Lower leg skin (tissue), 4 donors: ENCODE results near the gene IL15. TPM values are rescaled to one million over a fixed set of nuclear protein-coding genes. Genes with fewer than 3 reads are reported as not detected.

Source experiments
- DNase-seq, 2 donors: peaks; one replicate each; pipeline ENCODE4 v3.0.0-alpha.2; 2019; ENCODE audit warnings: low spot score in 2 of 2
- H3K4me3 ChIP-seq: fragments of 200-600 bp; sonication (generic); 2 replicates; pipeline ENCODE4 v1.5.1; 2017; ENCODE audit warnings: mild to moderate bottlenecking, low read depth; ENCODE audit not compliant: poor library complexity, severe bottlenecking
- CTCF ChIP-seq, 3 donors: fragments of 450-650 bp; IDR thresholded peaks; one replicate each; pipeline ENCODE4 v1.5.1; 2016; ENCODE audit warnings: antibody characterized with exemption in 3 of 3, mild to moderate bottlenecking in 3 of 3, moderate library complexity in 2 of 3
- POLR2A ChIP-seq, 2 donors: fragments of 450-650 bp; IDR thresholded peaks; one replicate each; pipeline ENCODE4 v1.6.1; 2016 to 2017; ENCODE audit warnings: antibody characterized with exemption in 2 of 2, mild to moderate bottlenecking in 1 of 2, moderate library complexity in 1 of 2
- WGBS, 2 donors: methylation state at CpG; one replicate each; pipeline ENCODE4 v1.1.5; 2018; 5-methylcytosine and 5-hydroxymethylcytosine counted together
- intact Hi-C: fragments of 100-400 bp; cut with DNase I; formaldehyde crosslinking; loops from one replicate; pipeline ENCODE4 v1.15.0; 2023; ENCODE audit warnings: low total_unique reads
- total RNA-seq, 4 donors: library from RNA; depleted of rRNA; stranded (reverse); fragments of >200 nt; gene quantifications; one replicate each; pipeline ENCODE4 v1.1.0, GENCODE V29; 2016

IL15 gene
- total RNA-seq, 4 donors from 2014 or later = 0.42 to 1.6 (median 0.96) TPM

- 74 to 75% methylated on average over 1 of the region's 1 CpG for WGBS, 2 donors
- no peak overlapping the region for H3K4me3 ChIP-seq
- intact Hi-C loops = no loop called here
- DNase-seq = no peak
- TF ChIP-seq CTCF (IDR thresholded peaks at IDR 0.05) (no peak), POLR2A (IDR thresholded peaks at IDR 0.05) (no peak)
Observed at GRCh38 chr4:141659539-141659938, 23.2 kb downstream of the IL15 start.

GRCh38 chr4:141660880-141661279 lies 24.5 kb downstream of the IL15 start:
- intact Hi-C loops = no loop called here
- WGBS, 2 donors = 65 to 67% methylated on average over 1 of the region's 1 CpG
- TF ChIP-seq POLR2A (IDR thresholded peaks at IDR 0.05) (no peak), CTCF (IDR thresholded peaks at IDR 0.05) (no peak)
- no peak for DNase-seq
- no peak overlapping the region for H3K4me3 ChIP-seq

- TF ChIP-seq CTCF (IDR thresholded peaks at IDR 0.05) (no peak), POLR2A (IDR thresholded peaks at IDR 0.05) (no peak)
- H3K4me3 ChIP-seq = no peak overlapping the region
- intact Hi-C loops = no loop called here
- no peak for DNase-seq
- 75 to 76% methylated on average over 3 of the region's 3 CpGs for WGBS, 2 donors
Observed at GRCh38 chr4:141668200-141668910, 32.0 kb downstream of the IL15 start.

GRCh38 chr4:141669501-141669900 lies 33.1 kb downstream of the IL15 start:
- WGBS, 2 donors = 58 to 69% methylated on average over 1 of the region's 1 CpG
- intact Hi-C loops = no loop called here
- no peak overlapping the region for H3K4me3 ChIP-seq

GRCh38 chr4:141675384-141675783 lies 39.0 kb downstream of the IL15 start:
- intact Hi-C loops = no loop called here
- WGBS, 2 donors = 71 to 81% methylated on average over 2 of the region's 2 CpGs
- H3K4me3 ChIP-seq = no peak overlapping the region
- DNase-seq = no peak
- TF ChIP-seq POLR2A (IDR thresholded peaks at IDR 0.05) (no peak), CTCF (IDR thresholded peaks at IDR 0.05) (no peak)

More at GRCh38 chr4:141669501-141669900, 33.1 kb downstream of the IL15 start:
- TF ChIP-seq CTCF (IDR thresholded peaks at IDR 0.05) (no peak), POLR2A (IDR thresholded peaks at IDR 0.05) (no peak)
- no peak for DNase-seq
